Parathyroid adenoma (tissue), 2 donors: ENCODE data around the gene CD151.
A peak's percentile ranks its signal among the peaks of the same experiment; 100 is the strongest.

Source experiments
- H2AFZ ChIP-seq: fragments of 300-600 bp; sonication (generic); one replicate; pipeline ENCODE4 v1.7.0; 2017; ENCODE audit warnings: antibody characterized with exemption, mild to moderate bottlenecking
- H3K27ac ChIP-seq: fragments of 300-600 bp; sonication (generic); one replicate; pipeline ENCODE4 v1.7.0; 2017
- H3K27me3 ChIP-seq: fragments of 300-600 bp; sonication (generic); one replicate; pipeline ENCODE4 v1.7.0; 2017; ENCODE audit warnings: low read length; ENCODE audit not compliant: control insufficient read depth, insufficient read depth
- H3K36me3 ChIP-seq: fragments of 300-600 bp; sonication (generic); one replicate; pipeline ENCODE4 v1.7.0; 2017; ENCODE audit warnings: low read length; ENCODE audit not compliant: control insufficient read depth, insufficient read depth
- H3K4me1 ChIP-seq: fragments of 300-600 bp; sonication (generic); one replicate; pipeline ENCODE4 v1.7.0; 2017; ENCODE audit warnings: control low read depth
- H3K4me2 ChIP-seq: fragments of 300-600 bp; sonication (generic); one replicate; pipeline ENCODE4 v1.7.0; 2017; ENCODE audit warnings: low read length
- H3K4me3 ChIP-seq: fragments of 300-600 bp; sonication (generic); one replicate; pipeline ENCODE4 v1.7.0; 2017; ENCODE audit warnings: low read depth, low read length
- H3K79me2 ChIP-seq: fragments of 300-600 bp; sonication (generic); one replicate; pipeline ENCODE4 v1.7.0; 2017; ENCODE audit warnings: control low read depth
- H3K9ac ChIP-seq: fragments of 300-600 bp; sonication (generic); one replicate; pipeline ENCODE4 v1.7.0; 2017; ENCODE audit warnings: mild to moderate bottlenecking
- H3K9me3 ChIP-seq: fragments of 300-600 bp; sonication (generic); one replicate; pipeline ENCODE4 v1.7.0; 2017; ENCODE audit warnings: low read length; ENCODE audit not compliant: control insufficient read depth
- TF ChIP-seq, protein P1 (sequence below): fragments of 300-600 bp; sonication (generic); IDR thresholded peaks from one replicate; pipeline ENCODE4 v1.7.0; 2017; ENCODE audit warnings: antibody characterized with exemption, mild to moderate bottlenecking
- donor health status: primary hyperparathyroidism.

The CD151 gene

DNA sequence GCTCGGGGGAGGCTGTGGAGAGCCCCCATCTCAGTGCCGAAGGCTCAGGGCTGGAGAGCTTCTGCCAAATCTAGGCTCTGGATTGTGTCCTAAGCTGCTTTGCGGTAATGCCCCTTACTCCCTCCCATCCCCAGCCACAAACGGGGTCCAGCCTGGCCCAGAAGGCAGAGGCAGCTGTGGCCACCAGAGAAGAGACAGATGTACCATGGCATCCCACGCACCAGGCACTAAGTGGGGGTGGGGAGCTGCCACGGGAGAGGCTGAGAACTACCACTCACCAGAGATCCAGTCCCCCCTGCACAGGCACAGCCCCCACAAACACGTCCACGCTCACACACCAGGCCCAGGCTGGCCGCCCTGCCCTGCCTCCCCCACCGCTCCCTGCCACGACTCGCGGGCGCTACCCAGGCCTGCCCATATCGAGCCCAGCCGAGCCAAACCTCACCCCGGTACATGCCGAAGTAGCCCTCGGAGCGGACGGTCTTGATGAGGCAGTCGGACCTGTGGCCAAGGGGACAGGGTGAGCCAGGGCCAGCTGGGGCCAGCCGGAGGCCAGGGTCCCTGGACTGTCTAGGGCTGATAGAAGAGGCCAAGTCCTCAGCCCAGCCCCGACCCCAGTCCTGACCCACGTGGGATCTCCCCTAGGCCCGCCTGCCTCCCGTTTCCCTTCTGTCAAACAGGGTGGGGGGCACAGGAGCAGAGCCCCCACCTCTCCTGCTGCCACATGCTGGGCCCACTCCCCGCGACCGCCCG, 38.6 kb upstream of the CD151 start:
- Histone ChIP-seq H3K36me3 (no peaks in the 10 kb centered on the region), H3K79me2 (no peaks in the 10 kb centered on the region), H3K27ac (no peak overlapping the region), H2AFZ (no peak overlapping the region), H3K9me3 (no peaks in the 10 kb centered on the region), H3K4me2 (no peak overlapping the region), H3K9ac (no peak overlapping the region), H3K4me3 (no peak overlapping the region), H3K4me1 (peaks cover 4% of the 10 kb centered on the region), H3K27me3 (no peaks in the 10 kb centered on the region)
- TF ChIP-seq, protein P1, sequence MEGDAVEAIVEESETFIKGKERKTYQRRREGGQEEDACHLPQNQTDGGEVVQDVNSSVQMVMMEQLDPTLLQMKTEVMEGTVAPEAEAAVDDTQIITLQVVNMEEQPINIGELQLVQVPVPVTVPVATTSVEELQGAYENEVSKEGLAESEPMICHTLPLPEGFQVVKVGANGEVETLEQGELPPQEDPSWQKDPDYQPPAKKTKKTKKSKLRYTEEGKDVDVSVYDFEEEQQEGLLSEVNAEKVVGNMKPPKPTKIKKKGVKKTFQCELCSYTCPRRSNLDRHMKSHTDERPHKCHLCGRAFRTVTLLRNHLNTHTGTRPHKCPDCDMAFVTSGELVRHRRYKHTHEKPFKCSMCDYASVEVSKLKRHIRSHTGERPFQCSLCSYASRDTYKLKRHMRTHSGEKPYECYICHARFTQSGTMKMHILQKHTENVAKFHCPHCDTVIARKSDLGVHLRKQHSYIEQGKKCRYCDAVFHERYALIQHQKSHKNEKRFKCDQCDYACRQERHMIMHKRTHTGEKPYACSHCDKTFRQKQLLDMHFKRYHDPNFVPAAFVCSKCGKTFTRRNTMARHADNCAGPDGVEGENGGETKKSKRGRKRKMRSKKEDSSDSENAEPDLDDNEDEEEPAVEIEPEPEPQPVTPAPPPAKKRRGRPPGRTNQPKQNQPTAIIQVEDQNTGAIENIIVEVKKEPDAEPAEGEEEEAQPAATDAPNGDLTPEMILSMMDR: no peak

DNA sequence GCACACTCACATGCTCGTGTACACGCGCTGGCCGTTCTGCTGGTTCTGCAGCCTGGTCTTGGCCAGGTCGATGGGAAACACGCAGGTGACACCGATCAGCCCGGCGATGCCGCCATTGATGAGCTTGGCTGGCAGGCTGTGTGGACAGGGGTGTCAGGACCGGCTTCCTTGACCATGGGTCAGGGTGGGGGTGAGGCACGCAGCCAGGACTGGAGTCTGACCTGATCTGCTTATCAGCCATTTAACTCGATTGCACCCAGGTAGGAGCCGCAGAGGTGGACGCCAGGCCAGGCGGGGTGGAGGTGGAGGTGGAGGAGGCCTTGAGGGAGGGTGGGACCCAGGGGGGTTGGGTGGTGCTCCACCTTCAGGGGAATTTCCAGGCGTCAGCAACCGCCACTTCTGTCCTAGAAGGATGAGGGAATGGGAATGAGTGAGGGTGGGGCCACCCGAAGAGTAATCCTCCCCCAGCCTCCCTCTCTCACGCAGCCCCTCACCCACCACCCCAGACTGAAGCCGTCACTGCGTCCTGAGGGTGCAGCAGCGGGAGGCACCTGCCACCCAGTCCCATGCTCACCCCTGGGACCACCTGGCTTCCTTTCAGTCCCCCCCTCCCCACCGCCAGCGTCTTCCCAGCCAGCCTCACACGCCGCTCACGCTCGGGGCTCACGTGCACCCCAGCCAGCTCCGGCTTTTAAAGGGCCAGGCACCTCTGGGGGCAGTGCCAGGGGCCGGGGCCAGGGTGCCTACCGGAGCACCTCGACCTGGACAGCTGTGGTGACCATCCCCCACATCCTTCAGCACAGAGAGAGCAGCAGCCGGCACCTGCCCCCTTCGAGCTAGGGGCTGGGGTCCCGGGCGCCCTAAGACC, 37.8 kb upstream of the CD151 start:
- no peak overlapping the region for H3K4me3 ChIP-seq
- no peaks in the 10 kb centered on the region for H3K36me3 ChIP-seq
- no peak overlapping the region for H3K9ac ChIP-seq
- H3K4me2 ChIP-seq: no peak overlapping the region
- no peak overlapping the region for H2AFZ ChIP-seq
- no peak overlapping the region for H3K27ac ChIP-seq
- TF ChIP-seq, protein P1: no peak
- H3K27me3 ChIP-seq: no peaks in the 10 kb centered on the region
- H3K9me3 ChIP-seq: no peaks in the 10 kb centered on the region
- H3K4me1 ChIP-seq: peaks cover 4% of the 10 kb centered on the region
- H3K79me2 ChIP-seq: no peaks in the 10 kb centered on the region

DNA sequence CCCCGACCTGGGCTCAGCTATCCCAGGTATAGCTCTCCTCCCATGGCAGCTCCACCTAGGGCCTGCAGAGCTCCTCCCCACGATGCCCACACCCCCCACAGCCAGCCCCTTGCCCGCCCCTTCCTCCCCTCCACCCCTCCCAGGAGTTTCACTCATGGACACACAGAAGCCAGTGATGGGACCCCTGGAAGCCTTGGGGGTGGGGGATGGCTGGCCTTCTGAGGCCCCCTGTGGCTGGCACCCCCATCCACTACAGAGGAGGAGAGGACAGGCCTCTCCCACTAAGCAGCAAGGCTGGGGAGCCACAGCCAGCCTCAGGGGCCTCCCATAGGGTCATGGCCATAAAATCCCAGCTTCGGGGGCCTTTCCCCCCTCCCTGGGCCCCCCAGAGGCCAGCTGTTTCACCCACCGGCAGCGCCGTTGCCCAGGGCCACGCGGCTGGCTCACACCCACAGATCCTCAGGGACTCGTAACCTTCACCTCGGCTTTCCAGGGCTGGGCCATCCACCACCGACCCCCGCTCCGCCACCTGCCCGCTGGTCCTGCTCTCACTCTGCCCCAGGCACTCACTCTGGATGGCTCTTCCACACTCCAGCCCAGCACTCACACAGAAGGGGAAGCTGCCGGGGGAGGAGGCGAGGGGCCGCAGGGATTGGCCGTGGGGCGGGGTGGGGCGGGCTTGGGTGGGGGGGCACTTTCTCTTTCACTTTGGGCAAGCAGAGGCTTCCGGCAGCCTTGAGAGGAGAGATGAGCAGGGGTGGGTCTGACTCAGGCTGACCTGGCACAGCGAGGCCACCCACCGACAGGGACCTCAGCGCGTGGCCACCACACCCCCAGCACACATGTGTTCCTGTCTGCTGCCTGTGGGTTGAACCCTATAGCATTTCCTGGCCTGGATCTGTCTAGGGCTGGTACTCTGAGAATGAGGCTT, 36.9 kb upstream of the CD151 start:
- no peak overlapping the region for H3K4me3 ChIP-seq
- no peaks in the 10 kb centered on the region for H3K9me3 ChIP-seq
- H3K27me3 ChIP-seq: no peaks in the 10 kb centered on the region
- peak overlapping the region; percentile 42 for H3K4me2 ChIP-seq
- TF ChIP-seq, protein P1: no peak
- no peaks in the 10 kb centered on the region for H3K36me3 ChIP-seq
- no peak overlapping the region for H2AFZ ChIP-seq
- H3K9ac ChIP-seq: no peak overlapping the region
- peaks cover 4% of the 10 kb centered on the region for H3K4me1 ChIP-seq
- no peak overlapping the region for H3K27ac ChIP-seq
- no peaks in the 10 kb centered on the region for H3K79me2 ChIP-seq

DNA sequence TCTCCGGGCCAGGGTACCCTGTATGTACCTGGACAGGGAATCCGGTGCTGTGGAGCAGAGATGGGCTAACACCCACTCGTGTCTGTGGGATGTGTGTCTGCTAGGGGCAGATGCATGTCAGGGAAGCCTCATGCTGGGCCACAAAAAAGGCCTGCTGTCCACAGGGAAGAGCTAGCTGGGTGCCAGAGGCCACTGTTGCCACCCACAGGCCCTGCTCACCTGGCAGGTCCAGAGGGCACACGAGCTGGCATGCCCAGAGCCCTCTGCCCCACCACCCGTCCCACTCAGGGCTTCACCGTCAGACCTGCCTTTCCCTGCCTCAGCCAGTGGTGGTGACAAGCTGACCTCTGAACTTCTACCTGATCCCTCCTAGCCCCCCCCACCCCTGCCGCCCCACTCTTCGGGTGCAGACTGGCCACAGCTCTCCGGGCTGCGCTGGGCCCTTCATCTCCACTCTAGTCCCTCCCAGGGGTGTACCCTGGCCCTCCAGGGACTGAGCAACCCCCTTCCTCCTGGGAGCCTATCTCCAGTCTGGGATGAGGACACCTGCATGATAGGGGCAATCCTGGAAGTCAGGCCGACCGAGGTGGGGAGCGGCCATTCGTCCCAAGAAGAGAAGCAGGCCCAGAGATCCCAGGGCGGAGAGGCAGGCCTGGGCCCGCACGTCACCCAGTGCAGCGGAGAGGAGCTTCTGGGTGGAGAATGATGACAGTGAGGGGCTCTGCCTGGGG, 36.0 kb upstream of the CD151 start:
- H2AFZ ChIP-seq: peak overlapping the region; percentile 67
- H3K4me1 ChIP-seq: peaks cover 4% of the 10 kb centered on the region
- peak overlapping the region; percentile 69 for H3K4me2 ChIP-seq
- peak overlapping the region; percentile 48 for H3K4me3 ChIP-seq
- no peak overlapping the region for H3K9ac ChIP-seq
- TF ChIP-seq, protein P1: no peak
- H3K79me2 ChIP-seq: no peaks in the 10 kb centered on the region
- no peaks in the 10 kb centered on the region for H3K36me3 ChIP-seq
- H3K9me3 ChIP-seq: no peaks in the 10 kb centered on the region
- no peaks in the 10 kb centered on the region for H3K27me3 ChIP-seq
- peak overlapping the region; percentile 42 for H3K27ac ChIP-seq
